GM12873 (cell line): ENCODE results near the gene OOSP4A.

Experiments used
- CTCF ChIP-seq: IDR thresholded peaks from 2 replicates; pipeline ENCODE4 v1.5.1; 2012; ENCODE audit warnings: low read depth, mild to moderate bottlenecking, moderate library complexity, low read length, control low read depth; ENCODE audit not compliant: insufficient read depth; ENCODE audit errors: missing control alignments

Gene OOSP4A

GRCh38 chr11:59939482-59939881 is 24.4 kb upstream of the OOSP4A start:
- TF ChIP-seq CTCF, result no peak

- no peak for TF ChIP-seq CTCF
Measured at GRCh38 chr11:59941091-59941490, 22.7 kb upstream of the OOSP4A start.

- no peak for TF ChIP-seq CTCF
Measured at GRCh38 chr11:59943997-59944714, 19.7 kb upstream of the OOSP4A start.

GRCh38 chr11:59944720-59945119 is 19.1 kb upstream of the OOSP4A start:
- TF ChIP-seq CTCF, result no peak

- no peak for TF ChIP-seq CTCF
Measured at GRCh38 chr11:59953463-59954218, 10.2 kb upstream of the OOSP4A start.

- no peak for TF ChIP-seq CTCF
Measured at GRCh38 chr11:59954219-59954847, 9.5 kb upstream of the OOSP4A start.

GRCh38 chr11:59957094-59957493 is 6.7 kb upstream of the OOSP4A start:
- TF ChIP-seq CTCF, result no peak
